HG02678 (cell line): ENCODE measurements around the gene PXDN.

ENCODE experiments used
- ATAC-seq: cut with Tn5 transposase; IDR thresholded peaks from one replicate; pipeline ENCODE4 v1.9.1; 2021; ENCODE audit warnings: mild to moderate bottlenecking, moderate library complexity; ENCODE audit not compliant: unreplicated experiment

The PXDN gene

DNA sequence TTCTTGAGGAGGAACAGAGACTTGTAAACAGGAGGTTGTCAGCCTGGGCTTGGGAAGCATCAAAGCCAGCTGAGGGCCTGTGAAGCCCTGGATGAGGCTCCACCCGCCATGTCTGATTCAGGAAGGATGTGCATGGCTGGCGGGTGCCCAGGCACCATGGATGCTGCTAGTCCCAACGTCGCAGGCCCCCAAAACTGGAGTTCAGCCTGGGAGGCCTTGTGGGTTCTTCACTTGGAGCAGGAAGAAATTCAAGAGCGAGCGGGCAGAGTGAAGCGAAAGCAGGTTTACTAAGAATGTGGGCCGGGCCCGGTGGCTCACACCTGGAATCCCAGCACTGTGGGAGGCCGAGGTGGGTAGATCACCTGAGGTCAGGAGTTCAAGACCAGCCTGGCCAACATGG is 12.1 kb upstream of the PXDN start:
- no peak for ATAC-seq

DNA sequence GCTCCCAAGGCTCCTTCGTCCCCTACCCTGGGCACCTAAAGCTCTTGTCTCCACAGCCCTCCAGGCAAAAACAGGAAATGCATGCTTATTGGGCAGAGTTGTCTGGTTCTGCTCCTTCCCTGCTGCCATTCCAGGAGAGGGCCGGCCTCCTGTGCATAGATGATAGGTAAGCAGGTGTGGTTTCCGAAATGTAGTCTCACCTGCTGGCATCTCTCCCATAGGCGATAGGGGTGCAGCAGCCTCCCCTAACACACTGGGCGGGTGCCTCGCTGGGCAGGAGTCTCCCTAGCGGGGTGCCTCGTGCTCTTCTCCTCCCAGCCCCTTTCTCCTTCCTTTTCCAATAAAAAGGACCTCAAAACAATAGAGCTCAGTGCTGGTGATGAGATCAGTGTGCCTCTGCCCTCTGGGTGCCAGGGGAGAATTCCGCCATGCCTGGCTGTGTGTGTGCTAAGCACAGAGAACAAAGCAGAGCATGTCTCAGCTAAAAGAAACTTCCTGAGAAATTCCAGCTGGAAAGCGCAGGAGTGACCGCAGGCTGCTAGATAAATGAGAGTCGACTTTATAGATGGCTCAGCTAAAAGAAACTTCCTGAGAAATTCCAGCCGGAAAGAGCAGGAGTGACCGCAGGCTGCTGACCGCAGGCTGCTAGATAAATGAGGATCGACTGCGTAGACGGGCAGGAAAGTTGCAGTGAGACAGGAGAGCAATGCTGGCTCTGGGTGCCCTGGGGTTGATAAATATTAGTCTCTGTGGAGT is 11.3 kb upstream of the PXDN start:
- no peak for ATAC-seq

- ATAC-seq: no peak
Observed at GRCh38 chr2:1754461-1755170, 10.3 kb upstream of the PXDN start.

DNA sequence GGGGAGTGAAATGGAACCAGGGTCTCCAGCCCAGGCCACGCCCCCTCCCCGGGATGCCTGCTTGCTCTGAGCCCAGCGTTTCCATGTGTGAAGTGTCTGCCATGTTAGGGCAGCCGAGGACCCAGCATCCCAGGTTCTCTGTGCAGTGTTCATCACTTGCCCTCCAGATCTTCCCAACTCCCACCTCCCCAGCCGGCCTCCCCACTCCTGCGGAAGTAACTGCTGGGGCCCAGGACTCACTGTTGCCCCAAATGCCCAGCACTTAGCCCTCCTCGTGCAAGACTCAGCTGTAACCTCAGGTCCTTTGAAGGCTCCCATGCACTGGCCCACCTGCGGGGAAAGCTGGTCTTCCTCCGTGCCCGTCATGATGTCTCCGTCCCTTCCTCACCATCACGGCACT is 9.7 kb upstream of the PXDN start:
- no peak for ATAC-seq

GRCh38 chr2:1752751-1753150 is 8.4 kb upstream of the PXDN start:
- no peak for ATAC-seq

GRCh38 chr2:1751767-1752725 is 7.7 kb upstream of the PXDN start:
- no peak for ATAC-seq

GRCh38 chr2:1750933-1751766 is 6.8 kb upstream of the PXDN start:
- peak; percentile 76 for ATAC-seq

DNA sequence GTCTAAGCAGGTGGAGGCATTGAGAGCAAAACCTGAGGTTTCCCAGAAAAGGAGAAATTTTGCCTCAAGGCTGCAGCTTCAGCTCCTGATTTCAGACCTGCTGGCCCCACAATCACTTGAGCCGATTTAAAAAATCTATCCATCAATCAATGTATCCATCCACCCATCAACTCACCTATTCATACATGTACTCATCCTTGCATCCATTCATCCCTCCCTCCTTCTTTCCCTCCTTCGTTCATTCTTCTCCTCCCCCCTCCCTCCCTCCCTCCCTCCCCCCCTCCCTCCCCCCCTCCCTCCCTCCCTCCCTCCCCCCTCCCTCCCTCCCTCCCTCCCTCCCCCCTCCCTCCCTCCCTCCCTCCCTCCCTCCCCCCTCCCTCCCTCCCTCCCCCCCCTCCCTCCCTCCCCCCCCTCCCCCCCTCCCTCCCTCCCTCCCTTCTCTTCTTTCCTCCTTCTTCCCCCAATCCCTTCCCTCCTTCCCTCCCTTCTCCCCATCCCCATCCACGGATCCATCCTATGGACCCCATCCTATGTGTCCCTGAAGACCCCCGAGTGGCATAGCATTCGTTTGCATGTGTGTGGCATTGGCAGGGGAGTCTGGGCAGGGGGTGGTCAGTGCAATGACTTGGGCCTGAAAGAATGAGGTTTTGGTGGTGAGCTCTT is 6.1 kb upstream of the PXDN start:
- no peak for ATAC-seq

- ATAC-seq: no peak
Observed at GRCh38 chr2:1749489-1750119, 5.3 kb upstream of the PXDN start.

GRCh38 chr2:1748741-1749488 is 4.6 kb upstream of the PXDN start:
- ATAC-seq: no peak

GRCh38 chr2:1748176-1748740 is 3.9 kb upstream of the PXDN start:
- ATAC-seq: no peak

GRCh38 chr2:1747065-1747941 is 3.0 kb upstream of the PXDN start:
- no peak for ATAC-seq

- no peak for ATAC-seq
Observed at GRCh38 chr2:1746174-1747064, 2.1 kb upstream of the PXDN start.

DNA sequence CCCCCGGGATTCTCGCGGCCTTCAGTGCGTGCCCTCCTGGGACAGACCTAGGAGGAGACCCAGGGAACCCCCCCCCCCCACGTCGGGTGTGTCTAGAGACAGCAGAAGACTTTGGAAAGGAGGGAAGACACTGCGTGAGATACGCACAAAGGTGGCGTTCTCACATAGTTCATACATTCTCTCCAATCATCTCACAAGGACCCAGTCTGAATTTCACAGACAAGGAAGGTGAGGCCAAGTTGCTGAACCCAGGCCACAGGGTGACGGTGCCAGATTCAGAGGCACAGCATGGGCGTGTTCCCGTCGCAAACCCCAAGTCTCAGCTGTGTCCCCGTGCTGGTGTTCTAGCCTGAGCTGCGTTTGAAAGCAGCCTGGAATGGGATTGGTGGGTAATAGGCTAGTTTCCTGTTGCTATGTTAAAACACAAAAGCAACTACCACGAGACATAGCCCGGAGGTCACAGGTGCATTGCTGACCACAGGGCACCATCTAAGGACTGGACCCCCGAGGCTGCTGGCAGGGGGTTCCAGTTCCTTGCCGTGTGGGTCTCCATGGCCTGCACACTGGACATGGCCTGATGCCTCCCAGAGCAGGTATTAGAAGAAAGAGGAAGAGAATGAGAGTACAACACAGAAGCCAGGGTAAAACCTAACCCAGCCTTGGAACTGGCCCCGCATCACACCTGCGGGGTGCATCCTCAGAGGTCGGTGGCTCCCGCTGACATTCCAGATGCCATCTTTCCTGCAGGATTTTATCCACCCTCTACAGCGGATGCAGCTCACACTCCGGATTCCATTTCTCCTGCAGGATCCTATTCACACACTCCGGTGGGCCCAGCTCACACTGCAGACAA is 1.1 kb upstream of the PXDN start:
- no peak for ATAC-seq

DNA sequence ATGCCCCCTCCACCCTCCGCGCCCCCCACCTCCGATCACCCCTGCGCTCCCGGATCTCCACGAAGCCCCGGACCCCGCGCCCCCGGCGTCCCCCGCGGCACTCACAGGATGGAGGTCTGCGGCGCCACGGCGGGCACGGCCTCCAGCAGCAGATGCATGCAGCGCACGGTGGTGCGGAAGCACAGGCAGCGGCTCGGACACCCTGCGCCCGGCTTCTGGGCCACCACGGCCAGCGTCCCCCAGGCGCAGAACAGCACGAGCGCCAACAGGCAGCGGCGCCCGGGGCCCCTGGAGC is 217 bp downstream of the PXDN start:
- ATAC-seq: no peak
